ENCODE data around the gene TLK2.
"Not testable (repeated sequence)": the region's sequence is repeated elsewhere in the genome, so short reads cannot be mapped to it uniquely, and the experiment has no call there.

Gene TLK2

GRCh38 chr17:62552851-62553659 is 74.4 kb downstream of the TLK2 start:
- not testable (repeated sequence) for H3K27ac ChIP-seq (ENCODE audit: low read depth, low read length); H3K4me1 ChIP-seq (ENCODE audit: control insufficient read depth in 1 of 2, insufficient read depth in 2 of 2, low read length in 2 of 2); H3K36me3 ChIP-seq (ENCODE audit: control insufficient read depth in 1 of 2, insufficient read depth in 2 of 2, low read length in 2 of 2); H3K9ac ChIP-seq (ENCODE audit: low read depth in 1 of 2, low read length in 2 of 2); H3K9me3 ChIP-seq (ENCODE audit: control insufficient read depth in 1 of 2, low read length in 2 of 2); H3K27me3 ChIP-seq (ENCODE audit: control insufficient read depth in 1 of 2, insufficient read depth in 2 of 2, low read length in 2 of 2); H3K4me3 ChIP-seq (ENCODE audit: low read depth in 1 of 2, low read length in 2 of 2)

GRCh38 chr17:62557532-62557931 is 78.9 kb downstream of the TLK2 start:
- not testable (repeated sequence) for H3K27me3 ChIP-seq (ENCODE audit: control insufficient read depth in 1 of 2, insufficient read depth in 2 of 2, low read length in 2 of 2); H3K9me3 ChIP-seq (ENCODE audit: control insufficient read depth in 1 of 2, low read length in 2 of 2)
- H3K36me3 ChIP-seq (ENCODE audit: control insufficient read depth in 1 of 2, insufficient read depth in 2 of 2, low read length in 2 of 2): peaks cover 4 to 13% of the 10 kb centered on the region in 2 donors

GRCh38 chr17:62558941-62559340 is 80.3 kb downstream of the TLK2 start:
- H3K27me3 ChIP-seq (ENCODE audit: control insufficient read depth in 1 of 2, insufficient read depth in 2 of 2, low read length in 2 of 2); H3K4me3 ChIP-seq (ENCODE audit: low read depth in 1 of 2, low read length in 2 of 2); H3K9me3 ChIP-seq (ENCODE audit: control insufficient read depth in 1 of 2, low read length in 2 of 2); H3K4me1 ChIP-seq (ENCODE audit: control insufficient read depth in 1 of 2, insufficient read depth in 2 of 2, low read length in 2 of 2); H3K27ac ChIP-seq (ENCODE audit: low read depth, low read length); H3K9ac ChIP-seq (ENCODE audit: low read depth in 1 of 2, low read length in 2 of 2): not testable (repeated sequence)
- peaks cover 4 to 23% of the 10 kb centered on the region in 2 donors for H3K36me3 ChIP-seq (ENCODE audit: control insufficient read depth in 1 of 2, insufficient read depth in 2 of 2, low read length in 2 of 2)

More at GRCh38 chr17:62557532-62557931, 78.9 kb downstream of the TLK2 start:
- not testable (repeated sequence) for H3K4me1 ChIP-seq (ENCODE audit: control insufficient read depth in 1 of 2, insufficient read depth in 2 of 2, low read length in 2 of 2); H3K4me3 ChIP-seq (ENCODE audit: low read depth in 1 of 2, low read length in 2 of 2); H3K27ac ChIP-seq (ENCODE audit: low read depth, low read length); H3K9ac ChIP-seq (ENCODE audit: low read depth in 1 of 2, low read length in 2 of 2)

GRCh38 chr17:62560971-62561370 is 82.3 kb downstream of the TLK2 start:
- not testable (repeated sequence) for H3K4me1 ChIP-seq (ENCODE audit: control insufficient read depth in 1 of 2, insufficient read depth in 2 of 2, low read length in 2 of 2); H3K27ac ChIP-seq (ENCODE audit: low read depth, low read length); H3K9me3 ChIP-seq (ENCODE audit: control insufficient read depth in 1 of 2, low read length in 2 of 2); H3K9ac ChIP-seq (ENCODE audit: low read depth in 1 of 2, low read length in 2 of 2); H3K4me3 ChIP-seq (ENCODE audit: low read depth in 1 of 2, low read length in 2 of 2); H3K27me3 ChIP-seq (ENCODE audit: control insufficient read depth in 1 of 2, insufficient read depth in 2 of 2, low read length in 2 of 2)
- peaks cover 14 to 37% of the 10 kb centered on the region in 2 donors for H3K36me3 ChIP-seq (ENCODE audit: control insufficient read depth in 1 of 2, insufficient read depth in 2 of 2, low read length in 2 of 2)

- Histone ChIP-seq H3K27ac (ENCODE audit: low read depth, low read length) (no peak overlapping the region), H3K4me1 (ENCODE audit: control insufficient read depth in 1 of 2, insufficient read depth in 2 of 2, low read length in 2 of 2) (no peaks in the 10 kb centered on the region), H3K27me3 (ENCODE audit: control insufficient read depth in 1 of 2, insufficient read depth in 2 of 2, low read length in 2 of 2) (no peaks in the 10 kb centered on the region), H3K9ac (ENCODE audit: low read depth in 1 of 2, low read length in 2 of 2) (no peak overlapping the region), H3K36me3 (ENCODE audit: control insufficient read depth in 1 of 2, insufficient read depth in 2 of 2, low read length in 2 of 2) (peaks cover 23 to 45% of the 10 kb centered on the region in 2 donors), H3K4me3 (ENCODE audit: low read depth in 1 of 2, low read length in 2 of 2) (no peak overlapping the region), H3K9me3 (ENCODE audit: control insufficient read depth in 1 of 2, low read length in 2 of 2) (no peaks in the 10 kb centered on the region)
Measured at GRCh38 chr17:62562656-62563055, 84.0 kb downstream of the TLK2 start.

GRCh38 chr17:62565817-62566216 is 87.2 kb downstream of the TLK2 start:
- peaks cover 28 to 47% of the 10 kb centered on the region in 2 donors for H3K36me3 ChIP-seq (ENCODE audit: control insufficient read depth in 1 of 2, insufficient read depth in 2 of 2, low read length in 2 of 2)

GRCh38 chr17:62566996-62567578 is 88.5 kb downstream of the TLK2 start:
- Histone ChIP-seq H3K4me1 (ENCODE audit: control insufficient read depth in 1 of 2, insufficient read depth in 2 of 2, low read length in 2 of 2) (no peaks in the 10 kb centered on the region), H3K27me3 (ENCODE audit: control insufficient read depth in 1 of 2, insufficient read depth in 2 of 2, low read length in 2 of 2) (no peaks in the 10 kb centered on the region), H3K4me3 (ENCODE audit: low read depth in 1 of 2, low read length in 2 of 2) (no peak overlapping the region), H3K27ac (ENCODE audit: low read depth, low read length) (no peak overlapping the region), H3K36me3 (ENCODE audit: control insufficient read depth in 1 of 2, insufficient read depth in 2 of 2, low read length in 2 of 2) (peaks cover 25 to 41% of the 10 kb centered on the region in 2 donors), H3K9me3 (ENCODE audit: control insufficient read depth in 1 of 2, low read length in 2 of 2) (no peaks in the 10 kb centered on the region), H3K9ac (ENCODE audit: low read depth in 1 of 2, low read length in 2 of 2) (no peak overlapping the region)

More at GRCh38 chr17:62565817-62566216, 87.2 kb downstream of the TLK2 start:
- Histone ChIP-seq H3K27me3 (ENCODE audit: control insufficient read depth in 1 of 2, insufficient read depth in 2 of 2, low read length in 2 of 2) (no peaks in the 10 kb centered on the region), H3K4me1 (ENCODE audit: control insufficient read depth in 1 of 2, insufficient read depth in 2 of 2, low read length in 2 of 2) (no peaks in the 10 kb centered on the region), H3K27ac (ENCODE audit: low read depth, low read length) (no peak overlapping the region), H3K4me3 (ENCODE audit: low read depth in 1 of 2, low read length in 2 of 2) (no peak overlapping the region), H3K9me3 (ENCODE audit: control insufficient read depth in 1 of 2, low read length in 2 of 2) (no peaks in the 10 kb centered on the region), H3K9ac (ENCODE audit: low read depth in 1 of 2, low read length in 2 of 2) (no peak overlapping the region)

GRCh38 chr17:62572488-62572887 is 93.9 kb downstream of the TLK2 start:
- Histone ChIP-seq H3K9ac (ENCODE audit: low read depth in 1 of 2, low read length in 2 of 2) (no peak overlapping the region), H3K4me1 (ENCODE audit: control insufficient read depth in 1 of 2, insufficient read depth in 2 of 2, low read length in 2 of 2) (no peaks in the 10 kb centered on the region), H3K36me3 (ENCODE audit: control insufficient read depth in 1 of 2, insufficient read depth in 2 of 2, low read length in 2 of 2) (peaks cover 21 to 39% of the 10 kb centered on the region in 2 donors), H3K9me3 (ENCODE audit: control insufficient read depth in 1 of 2, low read length in 2 of 2) (no peaks in the 10 kb centered on the region), H3K4me3 (ENCODE audit: low read depth in 1 of 2, low read length in 2 of 2) (no peak overlapping the region), H3K27me3 (ENCODE audit: control insufficient read depth in 1 of 2, insufficient read depth in 2 of 2, low read length in 2 of 2) (no peaks in the 10 kb centered on the region), H3K27ac (ENCODE audit: low read depth, low read length) (no peak overlapping the region)

- H3K4me3 ChIP-seq (ENCODE audit: low read depth in 1 of 2, low read length in 2 of 2): no peak overlapping the region
- H3K27ac ChIP-seq (ENCODE audit: low read depth, low read length): no peak overlapping the region
- H3K27me3 ChIP-seq (ENCODE audit: control insufficient read depth in 1 of 2, insufficient read depth in 2 of 2, low read length in 2 of 2): no peaks in the 10 kb centered on the region
- H3K4me1 ChIP-seq (ENCODE audit: control insufficient read depth in 1 of 2, insufficient read depth in 2 of 2, low read length in 2 of 2): no peaks in the 10 kb centered on the region
- no peak overlapping the region for H3K9ac ChIP-seq (ENCODE audit: low read depth in 1 of 2, low read length in 2 of 2)
- H3K36me3 ChIP-seq (ENCODE audit: control insufficient read depth in 1 of 2, insufficient read depth in 2 of 2, low read length in 2 of 2): peaks cover 21 to 39% of the 10 kb centered on the region in 2 donors
- no peaks in the 10 kb centered on the region for H3K9me3 ChIP-seq (ENCODE audit: control insufficient read depth in 1 of 2, low read length in 2 of 2)
Measured at GRCh38 chr17:62572888-62573401, 94.3 kb downstream of the TLK2 start.

GRCh38 chr17:62573480-62574117 is 95.0 kb downstream of the TLK2 start:
- Histone ChIP-seq H3K36me3 (ENCODE audit: control insufficient read depth in 1 of 2, insufficient read depth in 2 of 2, low read length in 2 of 2) (peaks cover 21 to 39% of the 10 kb centered on the region in 2 donors), H3K4me3 (ENCODE audit: low read depth in 1 of 2, low read length in 2 of 2) (no peak overlapping the region), H3K27me3 (ENCODE audit: control insufficient read depth in 1 of 2, insufficient read depth in 2 of 2, low read length in 2 of 2) (no peaks in the 10 kb centered on the region), H3K27ac (ENCODE audit: low read depth, low read length) (no peak overlapping the region), H3K9ac (ENCODE audit: low read depth in 1 of 2, low read length in 2 of 2) (no peak overlapping the region), H3K9me3 (ENCODE audit: control insufficient read depth in 1 of 2, low read length in 2 of 2) (no peaks in the 10 kb centered on the region), H3K4me1 (ENCODE audit: control insufficient read depth in 1 of 2, insufficient read depth in 2 of 2, low read length in 2 of 2) (no peaks in the 10 kb centered on the region)
